Liver (tissue), 9 donors: Measurements from ENCODE around the gene PPM1E. TPM values are rescaled to one million over a fixed set of nuclear protein-coding genes. Genes with fewer than 3 reads are reported as not detected.

Source experiments
- DNase-seq: peaks from one replicate; pipeline ENCODE4 v3.0.0-alpha.2; 2017; ENCODE audit warnings: low spot score
- H3K27ac ChIP-seq, 2 donors: one replicate each; pipeline ENCODE4 v1.7.0; 2013; ENCODE audit warnings: inconsistent platforms in 2 of 2, low read length in 2 of 2, control low read depth in 1 of 2, low read depth in 1 of 2, mild to moderate bottlenecking in 1 of 2
- H3K27me3 ChIP-seq, 4 donors: one replicate each; pipeline versions ENCODE4 v1.6.1 to v1.7.0; 2013; ENCODE audit warnings: low read length in 3 of 4, inconsistent platforms in 1 of 4, mild to moderate bottlenecking in 1 of 4, moderate library complexity in 1 of 4; ENCODE audit not compliant: control insufficient read depth in 4 of 4, insufficient read depth in 4 of 4
- H3K36me3 ChIP-seq, 4 donors: one replicate each; pipeline versions ENCODE4 v1.6.1 to v1.7.0; 2013; ENCODE audit warnings: low read length in 3 of 4, mild to moderate bottlenecking in 3 of 4, low read depth in 1 of 4, moderate library complexity in 1 of 4; ENCODE audit not compliant: control insufficient read depth in 4 of 4, insufficient read depth in 3 of 4
- H3K4me1 ChIP-seq, 4 donors: one replicate each; pipeline versions ENCODE4 v1.6.1 to v1.7.0; 2013; ENCODE audit warnings: low read length in 3 of 4, mild to moderate bottlenecking in 3 of 4, moderate library complexity in 1 of 4; ENCODE audit not compliant: control insufficient read depth in 4 of 4, insufficient read depth in 4 of 4
- H3K4me3 ChIP-seq, 3 donors: one replicate each; pipeline versions ENCODE4 v1.6.1 to v1.7.0; 2013; ENCODE audit warnings: low read length in 3 of 3, control low read depth in 1 of 3, low read depth in 1 of 3, mild to moderate bottlenecking in 1 of 3
- H3K9ac ChIP-seq, 2 donors: one replicate each; pipeline ENCODE4 v1.7.0; 2013; ENCODE audit warnings: low read length in 2 of 2, mild to moderate bottlenecking in 2 of 2, moderate library complexity in 2 of 2, control low read depth in 1 of 2, low read depth in 1 of 2
- H3K9me3 ChIP-seq, 4 donors: one replicate each; pipeline versions ENCODE4 v1.6.1 to v1.7.0; 2013; ENCODE audit warnings: low read length in 3 of 4; ENCODE audit not compliant: control insufficient read depth in 4 of 4
- ATF3 ChIP-seq: IDR thresholded peaks from 2 replicates; pipeline ENCODE4 v1.6.1; 2016; ENCODE audit warnings: antibody characterized with exemption
- CTCF ChIP-seq: fragments of 150-350 bp; IDR thresholded peaks from 2 replicates; pipeline ENCODE4 v1.5.1; 2017; ENCODE audit warnings: improper control_type of control experiment, low read depth, low read length; ENCODE audit not compliant: missing input control
- EGR1 ChIP-seq, 2 donors: IDR thresholded peaks; 2 replicates each; pipeline ENCODE4 v1.6.1; 2016 to 2018; ENCODE audit warnings: antibody characterized with exemption in 2 of 2, low read depth in 2 of 2
- FOXA1 ChIP-seq: IDR thresholded peaks from 2 replicates; pipeline ENCODE4 v1.6.1; 2016; ENCODE audit warnings: antibody characterized with exemption
- FOXA2 ChIP-seq: IDR thresholded peaks from 2 replicates; pipeline ENCODE4 v1.6.1; 2016; ENCODE audit warnings: antibody characterized with exemption
- GABPA ChIP-seq, 2 donors: IDR thresholded peaks in 1 of 2; conservative IDR thresholded peaks in 1 of 2; 2 replicates each; pipeline ENCODE4 v1.6.1; 2016; ENCODE audit warnings: antibody characterized with exemption in 2 of 2, mild to moderate bottlenecking in 1 of 2, moderate library complexity in 1 of 2
- HNF4A ChIP-seq, 2 donors: conservative IDR thresholded peaks; 2 replicates each; pipeline ENCODE4 v1.6.1; 2016; ENCODE audit warnings: antibody characterized with exemption in 2 of 2, mild to moderate bottlenecking in 2 of 2
- HNF4G ChIP-seq: IDR thresholded peaks from 2 replicates; pipeline ENCODE4 v1.6.1; 2016; ENCODE audit warnings: antibody characterized with exemption
- JUND ChIP-seq, 2 donors: IDR thresholded peaks; 2 replicates each; pipeline ENCODE4 v1.6.1; 2016; ENCODE audit warnings: antibody characterized with exemption in 2 of 2
- MAX ChIP-seq: IDR thresholded peaks from 2 replicates; pipeline ENCODE4 v1.6.1; 2016; ENCODE audit warnings: antibody characterized with exemption
- NR2F2 ChIP-seq: IDR thresholded peaks from 2 replicates; pipeline ENCODE4 v1.6.1; 2016; ENCODE audit warnings: antibody characterized with exemption
- RAD21 ChIP-seq, 2 donors: IDR thresholded peaks; 2 replicates each; pipeline ENCODE4 v1.6.1; 2016; ENCODE audit warnings: antibody characterized with exemption in 2 of 2, mild to moderate bottlenecking in 2 of 2
- REST ChIP-seq: IDR thresholded peaks from 2 replicates; pipeline ENCODE4 v1.6.1; 2016; ENCODE audit warnings: antibody characterized with exemption, mild to moderate bottlenecking
- RXRA ChIP-seq, 2 donors: IDR thresholded peaks; 2 replicates each; pipeline ENCODE4 v1.6.1; 2017 to 2018; ENCODE audit warnings: antibody characterized with exemption in 2 of 2, mild to moderate bottlenecking in 1 of 2
- SP1 ChIP-seq: IDR thresholded peaks from 2 replicates; pipeline ENCODE4 v1.6.1; 2018; ENCODE audit warnings: antibody characterized with exemption, mild to moderate bottlenecking
- TAF1 ChIP-seq: conservative IDR thresholded peaks from 2 replicates; pipeline ENCODE4 v1.6.1; 2016; ENCODE audit warnings: antibody characterized with exemption, mild to moderate bottlenecking
- YY1 ChIP-seq: IDR thresholded peaks from 2 replicates; pipeline ENCODE4 v1.6.1; 2016; ENCODE audit warnings: antibody characterized with exemption, mild to moderate bottlenecking
- ZBTB33 ChIP-seq: IDR thresholded peaks from 2 replicates; pipeline ENCODE4 v1.6.1; 2016; ENCODE audit warnings: antibody characterized with exemption
- WGBS: extraction: QIAGEN DNeasy Blood & Tissue Kit; methylation state at CpG from one replicate; pipeline ENCODE4 v1.1.7; 2013; 5-methylcytosine and 5-hydroxymethylcytosine counted together
- polyA plus RNA-seq, 2 donors: library from polyadenylated mRNA; stranded (reverse) in 1 of 2; unstranded in 1 of 2; fragments of 200-250 nt in 1 of 2; fragments of >200 nt in 1 of 2; fragmentation: Nextera tagmentation in 1 of 2; extraction: Ambion mirVana in 1 of 2; gene quantifications; one replicate each; pipeline versions ENCODE4 v1.2.1 to v1.2.3, GENCODE V29; 2013 to 2015
- total RNA-seq, 2 donors: library from RNA; depleted of rRNA; stranded (reverse); fragments of >200 nt; gene quantifications; one replicate each; pipeline ENCODE4 v1.2.3, GENCODE V29; 2014
- donor health status: healthy.
- donor health status: healthy.
- donor health status: healthy.
- donor health status: healthy.
- donor health status: healthy.

Gene PPM1E
- total and polyA plus RNA-seq, 4 donors = 0.25 to 0.61 (median 0.50) TPM; not detected in 1

- no peaks in the 10 kb centered on the region for H3K36me3 ChIP-seq
- no peak overlapping the region for H3K27ac ChIP-seq
- H3K27me3 ChIP-seq = no peaks in the 10 kb centered on the region
- WGBS = 78% methylated on average over 5 of the region's 5 CpGs
- no peaks in the 10 kb centered on the region for H3K9me3 ChIP-seq
- no peak overlapping the region for H3K4me3 ChIP-seq
- no peak for DNase-seq
- TF ChIP-seq MAX (no peak), RXRA (IDR thresholded peaks at IDR 0.05) (no peak), NR2F2 (no peak), SP1 (no peak), HNF4A (conservative IDR thresholded peaks at IDR 0.05) (no peak), ATF3 (no peak), RAD21 (IDR thresholded peaks at IDR 0.05) (no peak), REST (no peak), TAF1 (no peak), HNF4G (no peak), FOXA2 (no peak), ZBTB33 (no peak), YY1 (no peak)
- H3K4me1 ChIP-seq = no peaks in the 10 kb centered on the region
- H3K9ac ChIP-seq = no peak overlapping the region
Measured at GRCh38 chr17:58873926-58874325, 118.3 kb downstream of the PPM1E start.

GRCh38 chr17:58875261-58875660 is 119.6 kb downstream of the PPM1E start:
- no peak for DNase-seq
- TF ChIP-seq ZBTB33 = no peak
- TF ChIP-seq SP1 = no peak
- no peak for TF ChIP-seq ATF3
- TF ChIP-seq FOXA1 = no peak
- no peak for TF ChIP-seq YY1
- TF ChIP-seq FOXA2 = no peak
- TF ChIP-seq RAD21 (IDR thresholded peaks at IDR 0.05) = no peak
- no peak for TF ChIP-seq JUND (IDR thresholded peaks at IDR 0.05)
- TF ChIP-seq EGR1 (IDR thresholded peaks at IDR 0.05; ENCODE audit: low read depth in 2 of 2) = no peak
- TF ChIP-seq REST = no peak
- TF ChIP-seq HNF4A (conservative IDR thresholded peaks at IDR 0.05) = no peak
- no peak for TF ChIP-seq NR2F2
- TF ChIP-seq TAF1 = no peak
- no peak for TF ChIP-seq HNF4G
- no peak for TF ChIP-seq RXRA (IDR thresholded peaks at IDR 0.05)
- TF ChIP-seq CTCF = no peak
- no peak for TF ChIP-seq GABPA (IDR thresholded peaks at IDR 0.05 in 1 of 2, conservative IDR thresholded peaks at IDR 0.05 in 1 of 2)
- no peaks in the 10 kb centered on the region for H3K36me3 ChIP-seq
- no peaks in the 10 kb centered on the region for H3K9me3 ChIP-seq
- no peak overlapping the region for H3K27ac ChIP-seq
- no peaks in the 10 kb centered on the region for H3K4me1 ChIP-seq
- no peak overlapping the region for H3K4me3 ChIP-seq
- H3K9ac ChIP-seq = no peak overlapping the region
- no peaks in the 10 kb centered on the region for H3K27me3 ChIP-seq
